A549 (cell line): ENCODE data around the gene GNAO1.

Experiments
- POLR2A ChIP-seq: IDR thresholded peaks from 2 replicates; pipeline ENCODE4 v1.6.1; 2012; ENCODE audit warnings: mild to moderate bottlenecking, low read length
- TF ChIP-seq, protein P1 (sequence below): fragments of >200 bp; sonication (Bioruptor Twin); formaldehyde crosslinking; IDR thresholded peaks from 3 replicates; pipeline ENCODE4 v1.5.1; 2016

GRCh38 chr16:56273615-56274014 is 82.3 kb downstream of the GNAO1 start:
- no peak for TF ChIP-seq POLR2A
- TF ChIP-seq, protein P1, sequence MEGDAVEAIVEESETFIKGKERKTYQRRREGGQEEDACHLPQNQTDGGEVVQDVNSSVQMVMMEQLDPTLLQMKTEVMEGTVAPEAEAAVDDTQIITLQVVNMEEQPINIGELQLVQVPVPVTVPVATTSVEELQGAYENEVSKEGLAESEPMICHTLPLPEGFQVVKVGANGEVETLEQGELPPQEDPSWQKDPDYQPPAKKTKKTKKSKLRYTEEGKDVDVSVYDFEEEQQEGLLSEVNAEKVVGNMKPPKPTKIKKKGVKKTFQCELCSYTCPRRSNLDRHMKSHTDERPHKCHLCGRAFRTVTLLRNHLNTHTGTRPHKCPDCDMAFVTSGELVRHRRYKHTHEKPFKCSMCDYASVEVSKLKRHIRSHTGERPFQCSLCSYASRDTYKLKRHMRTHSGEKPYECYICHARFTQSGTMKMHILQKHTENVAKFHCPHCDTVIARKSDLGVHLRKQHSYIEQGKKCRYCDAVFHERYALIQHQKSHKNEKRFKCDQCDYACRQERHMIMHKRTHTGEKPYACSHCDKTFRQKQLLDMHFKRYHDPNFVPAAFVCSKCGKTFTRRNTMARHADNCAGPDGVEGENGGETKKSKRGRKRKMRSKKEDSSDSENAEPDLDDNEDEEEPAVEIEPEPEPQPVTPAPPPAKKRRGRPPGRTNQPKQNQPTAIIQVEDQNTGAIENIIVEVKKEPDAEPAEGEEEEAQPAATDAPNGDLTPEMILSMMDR = no peak
